HG02981 (cell line): Measurements from ENCODE around the gene TESK2.
A peak's percentile ranks its signal among the peaks of the same experiment; 100 is the strongest.
"Not testable (repeated sequence)": the region's sequence is repeated elsewhere in the genome, so short reads cannot be mapped to it uniquely, and the experiment has no call there.

ENCODE experiments used
- ATAC-seq: cut with Tn5 transposase; IDR thresholded peaks from one replicate; pipeline ENCODE4 v1.9.1; 2021; ENCODE audit warnings: mild to moderate bottlenecking, moderate library complexity; ENCODE audit not compliant: unreplicated experiment

Gene TESK2

GRCh38 chr1:45421935-45422334, 69.0 kb downstream of the TESK2 start:
- no peak for ATAC-seq

DNA sequence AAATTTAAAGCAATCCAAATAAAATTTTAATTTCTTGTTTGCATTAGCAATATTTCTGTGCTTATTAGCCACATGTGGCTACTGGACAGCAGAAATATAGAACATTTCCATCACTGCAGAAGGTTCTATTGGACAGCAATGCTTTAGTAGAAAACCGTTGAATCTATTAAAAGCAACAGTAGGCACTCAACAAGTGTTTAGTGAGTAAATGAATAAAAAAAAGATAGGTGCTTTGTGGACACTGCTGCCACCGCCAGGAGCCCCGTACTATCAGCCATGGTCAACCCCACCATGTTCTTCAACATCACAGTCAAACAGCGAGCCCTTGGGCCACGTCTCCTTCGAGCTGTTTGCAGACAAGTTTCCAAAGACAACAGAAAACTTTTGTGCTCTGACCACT, 76.2 kb downstream of the TESK2 start:
- ATAC-seq, result no peak

DNA sequence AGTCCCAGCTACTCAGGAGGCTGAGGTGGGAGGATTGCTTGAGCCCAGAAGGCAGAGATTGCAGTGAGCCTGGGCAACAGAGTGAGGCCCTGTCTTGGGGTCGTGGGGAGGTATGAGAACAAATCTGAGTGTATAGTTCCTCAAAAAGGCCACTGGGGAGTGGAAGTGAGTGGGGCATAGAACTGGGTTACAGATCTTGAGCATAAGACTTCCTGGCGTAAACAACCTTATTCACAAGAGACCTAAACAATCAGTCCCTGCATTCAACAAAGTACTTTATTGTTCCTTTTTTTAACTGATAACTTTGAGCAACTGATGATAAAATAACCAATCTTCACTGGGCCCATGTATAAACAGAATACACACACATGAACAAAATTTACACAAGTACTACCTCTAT, 78.1 kb downstream of the TESK2 start:
- no peak for ATAC-seq

GRCh38 chr1:45411510-45411899, 79.5 kb downstream of the TESK2 start:
- no peak for ATAC-seq

GRCh38 chr1:45410850-45411509, 80.0 kb downstream of the TESK2 start:
- ATAC-seq, result no peak

GRCh38 chr1:45409276-45409675, 81.7 kb downstream of the TESK2 start:
- no peak for ATAC-seq

DNA sequence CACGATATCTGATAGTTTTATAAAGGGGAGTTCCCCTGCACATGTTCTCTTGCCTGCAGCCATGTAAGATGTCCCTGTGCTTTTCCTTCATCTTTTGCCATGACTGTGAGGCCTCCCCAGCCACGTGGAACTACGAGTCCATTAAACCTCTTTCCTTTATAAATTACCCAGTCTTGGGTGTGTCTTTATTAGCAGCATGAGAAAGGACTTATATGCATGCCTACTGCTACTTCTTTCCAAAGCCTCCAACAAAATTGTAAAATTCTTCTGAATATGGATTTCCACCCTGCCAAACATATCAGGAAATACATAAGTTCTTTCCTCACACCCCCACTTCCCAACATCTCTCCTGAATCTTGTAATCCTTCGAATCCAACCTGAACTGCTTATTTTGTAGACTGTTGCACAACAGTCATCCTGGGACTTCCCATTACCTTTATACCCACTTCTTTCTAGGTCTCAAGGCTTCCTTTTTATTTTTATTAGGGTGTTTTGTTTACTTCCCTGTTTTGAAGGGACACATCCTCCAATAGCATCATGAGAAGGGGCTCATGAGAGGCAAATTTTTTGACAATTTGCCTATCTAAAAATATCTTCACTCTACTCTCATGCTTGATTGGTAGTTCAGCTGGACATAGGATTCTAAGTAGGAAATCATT, 83.2 kb downstream of the TESK2 start:
- no peak for ATAC-seq

GRCh38 chr1:45405636-45406035, 85.3 kb downstream of the TESK2 start:
- no peak for ATAC-seq

GRCh38 chr1:45403718-45404117, 87.2 kb downstream of the TESK2 start:
- ATAC-seq, result no peak

DNA sequence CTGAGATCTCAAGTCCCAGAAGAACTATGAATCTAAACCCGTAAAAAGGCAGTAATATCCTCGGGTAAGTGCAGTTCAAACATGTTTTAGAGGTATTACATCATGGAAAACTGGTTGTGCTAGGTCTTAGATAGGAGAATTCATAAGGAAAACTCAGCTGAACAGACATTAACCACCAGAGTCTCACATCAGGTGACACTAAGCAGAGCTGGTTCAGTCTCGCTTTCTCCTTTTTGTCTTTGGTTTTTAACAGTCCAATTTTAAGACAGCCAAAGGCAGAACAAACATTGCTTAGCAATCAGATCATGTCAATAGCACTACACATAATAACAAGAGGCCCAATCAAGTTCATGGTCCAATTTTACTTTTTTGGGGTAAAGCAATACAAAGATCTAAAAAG, 87.7 kb downstream of the TESK2 start:
- ATAC-seq, result no peak

DNA sequence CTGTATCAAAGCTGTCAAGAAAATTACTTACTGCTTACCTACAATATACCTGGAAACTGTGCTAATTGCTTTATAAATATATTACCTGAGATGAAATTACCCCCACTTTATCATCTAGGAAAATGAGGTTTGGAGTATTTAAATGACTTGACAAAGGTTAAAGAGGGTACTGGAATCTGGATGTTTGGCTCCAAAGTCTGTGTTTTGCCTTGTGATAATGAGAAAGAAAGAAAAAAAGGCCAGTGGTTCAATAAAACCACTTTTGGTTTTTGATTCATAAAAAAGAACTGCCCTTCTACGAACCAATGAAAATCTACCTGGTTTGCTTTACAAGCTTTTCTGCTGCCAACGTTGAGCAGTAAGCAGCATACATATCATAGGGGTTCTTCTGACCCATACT, 89.4 kb downstream of the TESK2 start:
- no peak for ATAC-seq

DNA sequence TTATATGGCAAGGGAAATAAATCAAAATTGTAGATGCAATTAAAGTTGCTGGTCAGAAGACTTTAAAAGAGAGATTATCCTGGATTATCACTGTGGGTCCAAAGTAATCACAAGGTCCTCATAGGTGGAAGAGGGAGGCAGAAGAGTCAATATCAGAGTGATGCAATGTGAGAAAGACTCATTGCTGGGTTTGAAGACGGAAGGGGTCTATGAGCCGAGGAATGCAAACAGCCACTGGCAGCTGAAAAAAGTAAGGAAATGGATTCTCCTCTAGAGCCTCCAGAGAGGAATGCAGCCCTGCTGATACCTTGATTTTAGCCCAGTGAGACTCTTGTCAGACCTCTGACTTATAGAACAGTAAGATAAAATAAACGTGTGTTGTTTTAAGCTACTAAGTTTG, 90.9 kb downstream of the TESK2 start:
- no peak for ATAC-seq

GRCh38 chr1:45397285-45397684, 93.7 kb downstream of the TESK2 start:
- no peak for ATAC-seq

GRCh38 chr1:45395582-45395981, 95.4 kb downstream of the TESK2 start:
- ATAC-seq, result no peak

DNA sequence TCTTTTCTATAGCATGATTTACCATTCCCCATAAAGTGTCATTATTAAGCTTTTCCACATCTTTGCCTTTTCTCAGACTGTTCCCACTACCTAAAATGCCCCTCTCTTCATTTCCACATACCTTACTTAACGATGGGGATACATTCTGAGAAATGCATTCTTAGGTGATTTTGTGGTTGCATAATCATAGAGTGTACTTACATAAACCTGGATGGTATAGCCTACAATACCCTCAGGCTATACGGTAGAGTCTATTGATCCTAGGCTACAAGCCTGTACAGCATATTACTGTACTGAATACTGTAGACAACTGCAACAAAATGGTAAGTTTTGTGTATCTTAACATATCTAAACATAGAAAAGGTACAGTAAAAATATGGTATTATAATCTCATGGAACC, 95.9 kb downstream of the TESK2 start:
- ATAC-seq, result no peak

- peak; percentile 61 for ATAC-seq
These were observed 96.6 kb downstream of the TESK2 start for GRCh38 chr1:45394342-45394741.

DNA sequence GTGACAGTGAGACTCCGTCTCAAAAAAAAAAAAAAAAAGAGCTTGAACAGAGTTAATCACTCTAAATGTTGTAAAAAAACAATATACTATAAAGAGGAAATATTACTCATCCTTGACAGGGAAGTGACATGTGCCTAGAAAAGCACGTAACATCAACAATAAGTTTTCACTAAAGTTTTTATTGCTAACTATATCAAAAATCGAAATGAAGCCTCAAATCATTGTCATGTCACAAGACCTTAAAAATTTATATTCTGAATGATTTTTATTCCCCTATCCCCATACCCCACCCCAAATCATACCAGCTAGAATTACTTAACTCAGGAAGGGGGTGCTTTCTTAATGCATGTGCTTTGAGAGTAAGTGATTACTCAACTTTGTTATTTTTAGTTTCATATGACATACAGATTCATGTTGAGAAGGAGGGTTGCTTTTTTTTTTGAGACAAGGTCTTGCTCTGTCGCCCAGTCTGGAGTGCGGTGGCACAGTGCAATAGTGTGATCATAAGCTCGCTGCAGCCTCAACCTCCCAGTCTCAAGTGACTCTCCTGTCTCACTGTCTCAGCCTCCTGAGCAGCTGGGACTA, 97.2 kb downstream of the TESK2 start:
- peak; percentile 68 for ATAC-seq

GRCh38 chr1:45386219-45386618, 104.7 kb downstream of the TESK2 start:
- ATAC-seq, result no peak

DNA sequence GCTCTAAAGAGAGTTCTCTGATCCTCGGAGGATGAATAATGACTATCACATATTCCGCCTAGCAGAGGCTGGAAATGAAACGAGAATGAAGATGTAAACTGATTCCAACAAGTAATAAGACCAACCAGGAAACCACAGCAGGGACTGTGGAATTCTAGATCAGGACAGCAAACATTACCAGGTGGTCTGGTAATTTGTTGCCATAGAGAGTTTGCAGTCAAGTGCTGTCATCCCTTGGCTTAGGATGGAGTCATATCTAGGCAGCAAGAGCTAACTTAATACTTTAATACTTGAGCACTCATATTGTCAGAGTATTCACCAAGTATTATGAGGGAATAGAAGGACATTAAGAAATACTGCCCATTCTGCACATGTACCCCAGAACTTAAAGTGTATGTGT, 105.7 kb downstream of the TESK2 start:
- no peak for ATAC-seq

DNA sequence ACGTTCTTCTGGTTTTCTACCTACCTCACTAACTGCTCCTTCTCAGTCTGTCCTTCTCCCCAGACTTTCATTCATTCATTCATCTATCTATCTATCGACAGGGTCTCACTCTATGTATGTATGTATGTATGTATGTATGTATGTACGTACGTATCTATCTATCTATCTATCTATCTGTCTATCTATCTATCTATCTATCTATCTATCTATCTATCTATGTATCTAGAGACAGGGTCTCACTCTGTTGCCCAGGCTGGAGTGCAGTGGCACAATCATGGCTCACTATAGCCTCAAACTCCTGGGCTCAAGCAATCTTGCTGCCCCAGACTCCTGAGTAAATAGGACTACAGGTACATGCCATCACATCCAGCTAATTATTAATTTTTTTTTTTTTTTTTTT, 106.8 kb downstream of the TESK2 start:
- not testable (repeated sequence) for ATAC-seq

GRCh38 chr1:45383191-45383590, 107.8 kb downstream of the TESK2 start:
- ATAC-seq, result no peak

DNA sequence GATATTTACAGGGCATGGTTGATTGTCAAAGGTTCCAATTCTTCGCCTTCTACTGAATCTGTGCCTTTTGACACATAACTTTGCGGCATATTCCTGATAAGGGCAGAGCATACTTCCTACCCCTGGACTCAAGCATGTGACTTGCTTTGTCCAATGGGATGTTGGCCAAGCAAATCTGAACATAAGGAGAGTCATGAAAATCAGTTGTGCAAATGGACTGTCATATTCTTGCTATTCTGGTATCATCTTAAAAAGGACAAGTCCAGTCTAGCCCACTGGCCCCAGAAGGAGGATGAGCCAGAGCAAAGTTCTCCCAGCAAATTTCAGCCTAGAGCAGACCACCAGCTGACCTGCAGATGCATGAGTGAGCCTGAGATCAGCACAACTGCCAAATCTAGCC, 109.7 kb downstream of the TESK2 start:
- ATAC-seq, result no peak

- ATAC-seq, result no peak
These were observed 110.2 kb downstream of the TESK2 start for GRCh38 chr1:45380730-45381129.
